Subcutaneous abdominal adipose tissue (tissue), 5 donors: ENCODE data around the gene SRRM5.

Experiments used
- H3K27ac ChIP-seq: one replicate; pipeline ENCODE4 v1.7.0; 2013; ENCODE audit warnings: low read depth, mild to moderate bottlenecking, inconsistent platforms, low read length, moderate library complexity
- H3K27me3 ChIP-seq, 5 donors: one replicate each; pipeline ENCODE4 v1.7.0; 2013; ENCODE audit warnings: low read length in 5 of 5, inconsistent platforms in 1 of 5; ENCODE audit not compliant: control insufficient read depth in 5 of 5, insufficient read depth in 4 of 5
- H3K36me3 ChIP-seq, 5 donors: one replicate each; pipeline ENCODE4 v1.7.0; 2013; ENCODE audit warnings: low read length in 5 of 5; ENCODE audit not compliant: control insufficient read depth in 5 of 5, insufficient read depth in 5 of 5
- H3K4me1 ChIP-seq, 5 donors: one replicate each; pipeline ENCODE4 v1.7.0; 2013; ENCODE audit warnings: low read length in 5 of 5, mild to moderate bottlenecking in 3 of 5, moderate library complexity in 1 of 5; ENCODE audit not compliant: control insufficient read depth in 5 of 5, insufficient read depth in 5 of 5
- H3K4me3 ChIP-seq, 5 donors: one replicate each; pipeline ENCODE4 v1.7.0; 2013; ENCODE audit warnings: low read length in 5 of 5, low read depth in 1 of 5
- H3K9ac ChIP-seq, 5 donors: one replicate each; pipeline ENCODE4 v1.7.0; 2013; ENCODE audit warnings: low read length in 5 of 5, mild to moderate bottlenecking in 4 of 5, moderate library complexity in 3 of 5
- H3K9me3 ChIP-seq, 5 donors: one replicate each; pipeline ENCODE4 v1.7.0; 2013; ENCODE audit warnings: low read length in 5 of 5; ENCODE audit not compliant: control insufficient read depth in 5 of 5
- donor health status: healthy.
- donor health status: healthy.
- donor health status: healthy.
- donor health status: healthy.
- donor health status: healthy.

SRRM5 gene

DNA sequence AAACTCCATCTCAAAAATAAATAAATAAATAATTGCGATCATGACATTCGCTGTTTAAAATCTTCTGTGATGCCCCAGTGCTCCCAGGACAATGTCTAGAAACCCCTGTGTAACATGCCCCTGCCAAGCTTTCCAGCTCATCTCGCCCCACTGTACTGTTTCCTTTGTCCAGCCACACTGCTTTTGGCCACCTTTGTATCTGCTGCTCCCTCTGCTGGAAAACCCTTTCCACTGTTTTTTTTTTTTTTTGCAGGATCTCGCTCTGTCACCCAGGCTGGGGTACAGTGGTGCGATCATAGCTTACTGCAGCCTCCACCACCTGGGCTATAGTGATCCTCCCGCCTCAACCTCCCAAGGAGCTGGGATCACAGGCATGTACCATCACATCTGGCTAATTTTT is 50.6 kb downstream of the SRRM5 start:
- Histone ChIP-seq H3K9ac (no peak overlapping the region), H3K27ac (no peak overlapping the region), H3K36me3 (peaks cover 0 to 62% (median 25%) of the 10 kb centered on the region in 5 donors), H3K4me3 (no peak overlapping the region), H3K4me1 (peaks cover 0 to 16% (median 1%) of the 10 kb centered on the region in 5 donors), H3K9me3 (peaks cover 0 to 8% (median 7%) of the 10 kb centered on the region in 5 donors), H3K27me3 (no peaks in the 10 kb centered on the region)

DNA sequence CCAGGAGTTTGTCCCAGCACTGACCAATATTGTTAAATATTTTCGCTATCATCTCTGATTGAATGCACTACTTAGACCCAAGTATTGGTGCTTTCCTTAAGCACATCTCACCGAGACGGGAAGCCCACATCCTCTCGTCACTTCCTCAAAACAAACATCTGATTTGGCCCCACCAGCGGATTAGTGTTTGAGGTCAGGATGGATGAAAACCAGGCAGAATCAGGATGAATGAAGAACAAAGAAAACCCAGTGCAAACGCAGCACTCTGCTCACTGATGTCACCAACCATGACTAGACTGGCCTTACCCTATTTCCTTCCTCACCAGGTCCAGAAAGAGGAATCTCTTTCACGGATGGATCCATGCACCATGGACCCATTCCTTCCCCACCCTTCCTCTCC is 52.1 kb downstream of the SRRM5 start:
- H3K9me3 ChIP-seq, result no peaks in the 10 kb centered on the region
- H3K4me1 ChIP-seq, result peaks cover 0 to 23% (median 10%) of the 10 kb centered on the region in 5 donors
- H3K9ac ChIP-seq, result no peak overlapping the region
- H3K27me3 ChIP-seq, result no peaks in the 10 kb centered on the region
- H3K36me3 ChIP-seq, result peaks cover 0 to 58% (median 25%) of the 10 kb centered on the region in 5 donors
- no peak overlapping the region for H3K4me3 ChIP-seq
- no peak overlapping the region for H3K27ac ChIP-seq
